SKM-1 treated with dmso at 0.1 percent for 144 hours (cell line): ENCODE results near the gene CTAG1A.
"Not testable (repeated sequence)": the region's sequence is repeated elsewhere in the genome, so short reads cannot be mapped to it uniquely, and the experiment has no call there.

Experiments used
- DNase-seq: peaks from one replicate; lab custom pipeline; 2025; ENCODE audit not compliant: unreplicated experiment; lab: John Stamatoyannopoulos, UW

The CTAG1A gene

DNA sequence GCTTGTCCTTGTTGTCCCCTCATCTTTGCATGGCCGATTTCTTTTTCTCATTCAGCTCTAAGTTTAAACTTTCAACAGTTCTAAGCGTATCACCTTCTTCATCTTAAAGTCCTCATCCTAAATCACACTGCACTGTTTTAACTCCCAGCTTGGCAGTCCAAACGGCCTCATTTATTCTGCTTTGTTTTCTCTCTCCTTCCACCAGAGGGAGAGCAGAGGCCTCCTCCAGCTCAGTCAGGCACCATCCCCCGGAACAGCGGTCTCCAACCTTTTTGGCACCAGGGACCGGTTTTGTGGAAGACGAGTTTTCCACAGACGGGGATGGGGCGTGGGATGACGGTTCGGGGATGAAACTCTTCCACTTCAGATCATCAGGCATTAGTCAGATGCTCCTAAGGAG, 14.6 kb upstream of the CTAG1A start:
- DNase-seq: not testable (repeated sequence)

GRCh38 chrX:154573061-154573460, 11.9 kb upstream of the CTAG1A start:
- DNase-seq: not testable (repeated sequence)

DNA sequence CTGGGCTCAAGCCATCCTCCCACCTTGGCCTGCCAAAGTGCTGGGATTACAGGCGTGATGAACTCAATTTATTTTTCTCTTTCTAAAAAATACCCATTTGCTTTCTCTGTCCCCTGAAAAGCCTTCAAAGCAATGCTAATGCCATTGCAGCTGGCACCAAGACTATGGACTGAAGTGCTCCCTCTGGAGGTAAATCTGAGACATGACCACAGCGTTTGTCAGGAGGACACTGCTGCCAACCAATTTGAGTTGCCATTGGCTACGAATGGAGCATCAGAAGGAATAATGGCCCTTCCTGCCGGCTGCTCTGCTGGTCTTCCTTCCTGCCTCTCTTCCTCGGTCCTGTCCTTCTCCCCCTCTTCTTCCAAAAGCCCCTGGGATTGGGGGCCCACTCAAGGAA, 9.9 kb upstream of the CTAG1A start:
- DNase-seq: not testable (repeated sequence)

GRCh38 chrX:154582994-154583393, 1.9 kb upstream of the CTAG1A start:
- DNase-seq: not testable (repeated sequence)

- DNase-seq: not testable (repeated sequence)
These were observed 5.5 kb downstream of the CTAG1A start for GRCh38 chrX:154590415-154590814.

DNA sequence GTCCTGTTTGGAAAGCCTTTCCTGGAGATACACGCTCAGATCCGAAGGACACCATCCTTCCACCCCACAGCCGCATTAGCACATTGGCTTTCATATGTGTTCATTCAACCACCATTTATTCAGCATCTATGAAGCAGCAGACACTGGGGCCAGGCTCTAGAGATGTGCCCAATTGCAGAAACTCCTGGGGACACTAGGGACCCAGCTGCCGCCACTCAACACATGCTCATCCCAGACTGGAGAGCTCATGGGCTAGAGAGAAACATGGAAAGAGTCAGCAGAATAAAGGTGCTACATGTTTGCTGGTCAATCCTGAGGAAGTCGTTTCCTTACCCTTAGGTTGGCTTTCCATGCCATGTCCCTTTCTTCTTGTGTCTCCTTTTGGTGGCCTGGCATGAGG, 7.6 kb downstream of the CTAG1A start:
- DNase-seq: no peak

DNA sequence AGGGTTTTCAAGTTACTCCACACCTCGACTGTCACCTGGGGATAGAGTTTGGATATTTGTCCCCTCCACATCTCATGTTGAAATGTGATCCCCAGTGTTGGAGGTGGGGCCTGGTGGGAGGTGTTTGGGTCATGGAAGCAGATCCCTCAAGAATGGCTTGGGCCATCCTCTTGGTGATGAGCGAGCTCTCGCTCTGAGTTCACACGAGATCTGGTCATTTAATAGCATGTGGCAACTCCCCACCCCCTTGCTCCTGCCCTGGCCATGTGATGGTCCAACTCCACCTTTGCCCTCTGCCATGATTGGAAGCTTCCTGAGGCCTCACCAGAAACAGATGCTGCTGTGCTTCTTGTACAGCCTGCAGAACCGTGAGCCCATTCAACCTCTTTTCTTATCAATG, 8.3 kb downstream of the CTAG1A start:
- DNase-seq: no peak

GRCh38 chrX:154594491-154594890, 9.6 kb downstream of the CTAG1A start:
- no peak for DNase-seq

DNA sequence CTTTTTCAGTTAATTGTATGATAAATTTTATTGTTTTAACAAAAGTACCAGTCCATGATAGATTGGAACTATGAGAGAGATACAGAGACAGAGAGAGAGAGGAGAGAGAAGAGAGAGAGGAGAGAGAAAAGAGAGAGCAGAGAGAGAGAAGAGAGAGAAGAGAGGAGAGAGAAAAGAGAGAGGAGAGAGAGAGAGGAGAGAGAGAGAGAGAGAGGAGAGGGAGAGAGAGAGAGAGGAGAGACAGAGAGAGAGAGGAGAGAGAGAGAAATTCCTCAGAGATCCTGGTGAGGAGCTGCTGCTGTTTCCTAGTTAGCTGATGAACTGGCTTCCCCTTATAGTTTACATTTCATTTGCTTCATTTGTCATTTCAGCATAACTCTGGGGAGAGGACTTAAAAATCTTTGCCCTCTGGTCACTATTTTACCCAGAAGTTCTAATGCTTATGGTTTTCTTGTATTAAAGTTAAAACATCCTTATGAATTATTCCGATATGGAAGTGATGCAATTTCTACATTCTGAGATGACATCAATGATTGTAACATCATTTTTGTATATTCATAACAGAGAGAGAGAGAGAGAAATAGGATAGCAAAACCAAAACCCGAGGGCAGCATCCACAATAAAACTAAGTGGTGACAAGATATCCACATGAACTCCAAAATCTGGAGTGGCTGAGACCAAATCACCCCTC, 10.8 kb downstream of the CTAG1A start:
- DNase-seq: no peak

DNA sequence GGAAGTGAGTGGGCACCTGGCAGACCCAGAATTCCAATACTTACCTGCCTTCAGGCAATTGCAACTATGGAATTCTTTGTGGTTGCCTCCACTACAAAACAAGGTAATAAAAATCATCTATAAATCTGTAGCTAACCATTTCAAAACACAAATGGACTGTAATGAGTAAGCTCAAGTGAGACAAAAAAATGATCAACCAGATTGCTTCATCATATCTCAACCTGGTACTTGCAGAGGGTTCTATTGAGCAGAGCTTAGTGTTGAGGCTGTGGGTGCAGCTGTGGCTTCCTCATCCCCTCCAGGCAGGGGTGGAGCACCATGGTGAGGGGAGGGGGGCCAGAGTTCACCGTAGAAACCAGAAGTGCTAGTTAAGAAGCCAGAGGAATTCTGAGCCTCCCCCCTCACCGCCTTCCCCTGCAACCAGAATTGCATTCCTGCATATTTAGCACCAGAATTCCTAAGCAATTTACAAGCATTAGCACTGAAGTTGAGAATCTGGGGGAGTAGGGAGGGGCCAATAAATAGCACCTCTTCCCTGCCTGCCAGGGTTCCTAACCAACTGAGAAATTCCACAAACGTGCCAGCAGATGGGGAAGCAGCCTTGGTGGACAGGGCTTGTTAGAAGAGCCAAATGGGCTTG, 11.5 kb downstream of the CTAG1A start:
- DNase-seq: no peak

DNA sequence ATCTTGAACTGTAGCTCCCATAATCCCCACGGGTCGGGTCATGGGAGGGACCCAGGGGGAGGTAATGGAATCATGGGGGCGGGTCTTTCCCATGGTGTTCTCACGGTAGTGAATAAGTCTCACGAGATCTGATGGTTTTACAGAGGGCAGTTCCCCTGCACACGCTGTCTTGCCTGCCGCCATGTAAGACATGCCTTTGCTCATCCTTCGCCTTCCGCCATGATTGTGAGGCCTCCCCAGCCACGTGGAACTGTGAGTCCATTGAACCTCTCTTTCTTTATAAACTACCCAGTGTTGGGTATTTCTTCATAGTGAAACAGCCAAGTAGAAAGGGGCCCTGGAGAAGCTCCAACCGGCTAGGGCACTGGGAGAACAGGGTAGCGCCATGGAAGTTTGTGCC, 12.3 kb downstream of the CTAG1A start:
- DNase-seq: no peak

GRCh38 chrX:154598656-154599055, 13.7 kb downstream of the CTAG1A start:
- DNase-seq: no peak

DNA sequence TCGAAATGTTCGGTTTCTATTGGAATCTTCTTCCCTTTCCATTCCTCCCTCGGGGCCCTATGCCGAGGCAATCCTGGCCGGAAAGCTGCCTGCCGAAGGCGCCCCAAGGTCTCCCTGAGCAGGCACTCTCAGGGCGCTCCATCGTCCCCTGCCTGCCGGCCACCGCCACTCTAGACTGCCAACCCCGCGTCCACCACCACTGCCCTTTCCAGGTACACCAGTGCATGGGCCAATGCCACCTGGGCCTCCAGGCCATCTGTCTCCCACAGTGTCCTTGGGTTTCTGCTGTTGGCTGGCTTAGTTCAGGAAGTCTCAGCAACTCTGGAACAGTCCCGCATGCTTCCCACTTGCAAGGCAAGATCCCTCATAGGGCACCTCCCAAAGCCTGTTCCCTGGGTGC, 14.6 kb downstream of the CTAG1A start:
- DNase-seq: no peak

DNA sequence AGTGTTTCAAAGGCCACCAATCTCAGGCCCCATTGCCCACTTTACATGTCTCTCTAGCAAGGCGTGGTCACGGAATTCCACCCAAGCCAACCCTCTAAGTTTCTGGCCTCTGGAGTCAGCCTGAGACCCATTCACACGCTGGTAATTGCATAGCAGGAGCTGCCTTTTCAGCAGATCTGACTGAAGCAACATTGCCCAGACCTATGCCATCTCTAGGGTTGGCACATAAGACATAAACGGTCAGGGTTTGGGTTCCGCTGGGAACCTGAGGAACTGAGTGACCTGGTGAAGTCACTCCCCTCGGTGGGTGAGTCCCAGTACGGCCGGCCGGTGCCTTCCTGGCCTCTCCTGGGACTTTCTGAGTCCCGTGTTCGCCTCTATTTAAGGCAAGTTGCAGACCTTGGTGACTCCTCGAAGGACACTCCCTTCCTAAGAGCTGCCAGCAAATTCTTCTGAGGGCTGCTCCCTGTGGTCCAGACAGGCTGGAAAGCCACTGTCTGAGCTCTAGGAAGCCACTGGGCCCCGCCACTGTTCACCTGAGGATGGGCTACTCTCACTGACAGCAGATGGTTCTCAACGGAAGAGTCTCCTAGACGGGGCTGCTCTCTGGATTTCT, 15.9 kb downstream of the CTAG1A start:
- DNase-seq: no peak

GRCh38 chrX:154602226-154602625, 17.3 kb downstream of the CTAG1A start:
- no peak for DNase-seq

DNA sequence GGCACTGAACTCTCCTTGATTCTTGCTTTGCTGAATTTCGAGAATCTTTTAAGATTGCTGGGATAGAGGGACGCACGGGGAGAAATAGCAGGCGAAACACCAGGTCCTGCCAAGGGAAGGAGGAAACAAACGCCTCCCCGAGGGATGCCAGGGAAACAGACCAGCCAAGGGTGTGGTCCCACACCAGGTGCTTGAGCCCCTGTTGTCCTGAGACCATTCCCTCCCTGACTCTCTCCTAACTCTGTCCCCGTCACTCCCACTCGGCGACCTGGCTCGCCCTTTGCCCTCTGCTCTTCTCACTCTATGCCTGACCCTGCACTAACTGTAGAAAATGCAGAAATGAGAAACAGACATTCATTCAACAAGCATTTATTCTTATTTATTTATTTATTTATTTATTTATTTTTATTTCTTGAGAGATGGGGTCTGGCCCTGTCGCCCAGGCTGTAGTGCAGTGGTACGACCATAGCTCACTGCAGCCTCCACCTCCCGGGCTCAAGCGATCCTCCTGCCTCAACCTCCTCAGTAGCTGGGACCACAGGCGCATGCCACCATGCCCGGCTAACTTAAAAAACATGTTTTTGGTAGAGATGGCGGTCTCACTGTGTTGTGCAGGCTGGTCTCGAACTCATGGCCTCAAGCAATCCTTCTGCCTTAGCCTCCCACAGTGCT, 18.0 kb downstream of the CTAG1A start:
- DNase-seq: no peak

GRCh38 chrX:154603438-154604430, 18.8 kb downstream of the CTAG1A start:
- DNase-seq: no peak

- DNase-seq: no peak
These were observed 20.6 kb downstream of the CTAG1A start for GRCh38 chrX:154605566-154605965.

GRCh38 chrX:154607370-154607769, 22.4 kb downstream of the CTAG1A start:
- no peak for DNase-seq

DNA sequence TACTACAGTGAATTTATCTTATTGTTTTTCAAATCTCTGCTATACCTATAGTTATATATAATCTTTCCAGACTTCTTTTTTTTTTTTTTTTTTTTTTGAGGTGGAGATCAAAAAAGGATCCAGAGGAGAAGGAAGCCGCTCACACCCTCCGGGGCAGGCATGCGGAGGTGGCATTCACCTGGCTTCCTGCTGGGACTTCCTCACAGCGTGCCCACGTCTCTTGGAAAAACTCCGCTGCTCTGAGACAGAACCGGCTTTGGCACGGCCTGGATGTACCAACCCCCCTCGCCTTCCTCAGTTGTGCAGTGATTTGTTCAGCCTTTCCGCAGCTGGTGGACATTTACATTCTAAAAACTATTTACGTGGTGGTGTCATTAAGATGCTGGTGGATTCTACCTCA, 23.0 kb downstream of the CTAG1A start:
- not testable (repeated sequence) for DNase-seq

DNA sequence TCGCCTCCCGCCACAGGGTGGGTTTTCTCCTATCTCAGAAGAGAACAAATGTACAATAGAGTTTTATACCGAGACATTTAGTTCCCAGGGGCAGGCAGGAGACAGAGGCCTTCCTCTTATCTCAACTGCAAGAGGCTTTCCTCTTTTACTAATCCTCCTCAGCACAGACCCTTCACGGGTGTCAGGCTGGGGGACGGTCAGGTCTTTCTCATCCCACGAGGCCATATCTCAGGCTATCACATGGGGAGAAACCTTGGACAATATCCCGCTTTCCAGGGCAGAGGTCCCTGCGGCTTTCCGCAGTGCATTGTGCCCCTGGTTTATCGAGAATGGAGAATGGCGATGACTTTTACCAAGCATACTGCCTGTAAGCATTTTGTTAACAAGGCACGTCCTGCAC, 23.9 kb downstream of the CTAG1A start:
- DNase-seq: not testable (repeated sequence)
